ENCODE measurements around the gene VWA1. TPM values are rescaled to one million over a fixed set of nuclear protein-coding genes. Genes with fewer than 3 reads are reported as not detected.
"Not testable (repeated sequence)": the region's sequence is repeated elsewhere in the genome, so short reads cannot be mapped to it uniquely, and the experiment has no call there.

VWA1 gene
- total RNA-seq, 1 donor from 2014 or later = 17.1 TPM

- intact Hi-C loops (cut with DNase I) = no loop called here
- ATAC-seq (ENCODE audit: poor library complexity) (peak; percentile 19), DNase-seq (peak; percentile 16)
Measured at GRCh38 chr1:1420654-1421141, 14.8 kb upstream of the VWA1 start.

- ATAC-seq (ENCODE audit: poor library complexity) (no peak), DNase-seq (peak; percentile 17)
- intact Hi-C loops (cut with DNase I) = no loop called here
Measured at GRCh38 chr1:1421147-1421906, 14.2 kb upstream of the VWA1 start, which contains the start of gene ANKRD65. TSS of gene ANKRD65 (minus strand) at chr1:1421276. CDS start at chr1:1421005, 271 bp downstream.

- DNase-seq (peak; percentile 19), ATAC-seq (ENCODE audit: poor library complexity) (no peak)
- intact Hi-C loops (cut with DNase I) = no loop called here
Measured at GRCh38 chr1:1421907-1422464, 13.5 kb upstream of the VWA1 start.

GRCh38 chr1:1422465-1423244 lies 12.8 kb upstream of the VWA1 start:
- DNase-seq (peak; percentile 37), ATAC-seq (ENCODE audit: poor library complexity) (no peak)
- intact Hi-C loops (cut with DNase I) = no loop called here

DNA sequence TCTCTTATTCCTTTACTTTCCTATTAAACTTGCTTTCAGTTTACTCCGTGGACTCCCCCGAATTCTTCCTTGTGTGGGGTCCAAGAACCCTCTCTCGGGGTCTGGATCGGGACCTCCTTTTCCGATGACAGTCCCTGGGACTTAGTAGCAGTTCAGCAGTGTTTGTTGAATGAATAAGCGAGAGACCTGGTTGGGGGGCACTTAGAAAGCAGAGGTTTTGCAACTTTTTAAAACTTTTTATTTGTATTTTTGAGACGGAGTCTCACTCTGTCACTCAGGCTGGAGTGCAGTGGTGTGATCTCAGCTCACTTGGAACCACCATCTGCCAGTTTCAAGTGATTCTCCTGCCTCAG lies 12.3 kb upstream of the VWA1 start:
- ATAC-seq (ENCODE audit: poor library complexity) (no peak), DNase-seq (no peak)
- intact Hi-C loops (cut with DNase I) = no loop called here

DNA sequence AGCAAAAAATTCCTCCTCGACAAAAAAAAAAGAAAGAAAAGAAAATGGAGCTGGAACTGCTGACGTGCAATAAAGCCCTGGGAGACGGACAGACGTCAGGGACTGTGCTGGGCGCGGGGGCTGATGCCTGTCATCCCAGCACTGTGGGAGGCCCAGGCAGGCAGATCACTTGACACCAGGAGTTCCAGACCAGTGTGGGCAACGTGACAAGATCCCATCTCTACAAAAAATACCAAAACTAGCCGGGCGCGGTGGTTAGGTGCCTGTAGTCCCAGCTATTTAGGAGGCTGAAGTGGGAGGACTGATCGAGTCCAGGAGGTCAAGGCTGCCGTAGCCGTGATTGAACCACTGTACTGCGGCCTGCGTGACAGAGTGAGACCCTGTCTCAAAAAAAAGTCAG lies 10.8 kb upstream of the VWA1 start:
- intact Hi-C loops (cut with DNase I) = no loop called here
- ATAC-seq (ENCODE audit: poor library complexity) = no peak
- DNase-seq = no peak

DNA sequence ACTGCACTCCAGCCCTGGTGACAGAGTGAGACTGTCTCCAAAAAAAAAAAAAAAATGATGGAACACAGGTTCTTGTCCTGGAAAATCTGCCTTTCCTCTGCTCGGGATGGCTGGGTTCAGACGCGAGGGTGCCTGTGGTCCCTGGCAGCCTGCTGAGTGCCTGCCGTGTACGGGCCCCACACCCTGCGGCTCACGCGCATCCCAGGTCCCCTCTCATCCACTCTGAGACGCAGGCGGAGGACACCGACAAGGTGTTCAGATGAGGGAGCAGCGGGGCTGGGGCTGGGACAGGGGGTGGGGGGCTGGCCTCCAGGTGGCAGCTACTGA lies 10.1 kb upstream of the VWA1 start:
- DNase-seq = no peak
- ATAC-seq (ENCODE audit: poor library complexity) = no peak
- intact Hi-C loops (cut with DNase I) = no loop called here

DNA sequence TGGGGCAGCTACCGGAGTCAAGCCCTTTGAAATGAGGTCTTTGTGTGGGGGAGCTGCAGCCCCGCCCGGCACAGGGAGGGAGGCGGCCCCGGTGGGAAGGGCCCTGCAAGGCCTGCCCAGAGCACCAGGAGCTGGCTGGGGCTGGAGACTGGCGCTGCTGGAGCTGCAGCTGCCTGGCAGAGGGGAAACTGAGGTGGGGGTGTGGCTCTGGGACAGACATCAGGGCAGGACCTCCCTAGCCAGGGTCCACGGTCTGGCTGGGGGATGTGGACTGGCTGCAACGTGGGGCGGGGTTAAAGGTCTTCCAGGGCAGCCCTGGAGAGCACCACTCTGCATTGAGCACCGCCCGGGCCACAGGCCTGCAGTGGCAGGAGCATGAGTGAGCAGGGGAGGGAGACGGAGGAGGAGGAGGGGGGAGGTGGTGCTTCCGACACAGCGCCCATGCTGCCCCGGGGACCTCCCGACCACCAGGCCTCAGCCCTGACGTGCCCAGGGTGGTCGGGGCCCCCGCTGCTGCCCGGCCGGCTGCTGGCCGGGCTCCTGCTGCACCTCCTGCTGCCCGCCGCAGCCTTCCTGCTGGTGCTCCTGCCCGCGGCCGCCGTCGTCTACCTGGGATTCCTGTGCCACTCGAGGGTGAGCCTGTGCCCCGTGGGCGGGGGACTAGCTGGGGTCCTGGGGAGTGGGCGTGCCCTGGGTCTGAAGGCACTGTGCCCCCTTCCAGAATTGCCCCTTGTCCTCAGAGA lies 9.6 kb upstream of the VWA1 start:
- ATAC-seq (ENCODE audit: poor library complexity) (no peak), DNase-seq (no peak)
- intact Hi-C loops (cut with DNase I) = no loop called here

DNA sequence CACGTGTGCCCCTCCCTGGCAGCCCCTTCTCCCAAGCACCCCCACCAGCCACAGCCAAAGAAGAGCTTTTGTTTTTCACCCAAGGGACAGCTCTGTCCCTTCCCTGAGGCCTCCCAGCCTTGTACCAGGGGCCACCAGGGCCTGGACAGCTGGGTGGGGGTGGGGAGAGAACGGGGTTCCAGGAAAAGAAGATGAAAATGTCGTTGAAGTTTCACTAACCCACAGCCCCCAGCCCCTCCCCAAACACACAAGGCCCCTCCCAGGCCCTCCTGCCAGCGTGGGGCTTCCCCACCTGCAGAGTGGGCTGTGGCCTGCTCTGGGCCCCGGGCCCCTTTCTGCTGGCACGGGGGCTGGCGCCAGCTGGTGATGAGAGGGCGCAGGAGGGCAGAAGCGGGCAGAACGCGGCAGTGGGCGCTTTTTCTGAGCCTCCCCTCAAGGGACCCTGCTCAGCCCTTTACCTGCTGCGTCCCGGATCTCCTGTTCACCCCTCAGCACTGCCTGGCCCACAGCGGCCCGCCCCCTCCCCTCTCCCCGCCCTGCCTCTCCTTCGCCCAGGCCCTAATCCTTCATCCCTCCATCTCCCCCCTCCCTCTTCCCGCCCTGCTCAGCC lies 8.9 kb upstream of the VWA1 start:
- DNase-seq = no peak
- intact Hi-C loops (cut with DNase I) = no loop called here
- no peak for ATAC-seq (ENCODE audit: poor library complexity)

DNA sequence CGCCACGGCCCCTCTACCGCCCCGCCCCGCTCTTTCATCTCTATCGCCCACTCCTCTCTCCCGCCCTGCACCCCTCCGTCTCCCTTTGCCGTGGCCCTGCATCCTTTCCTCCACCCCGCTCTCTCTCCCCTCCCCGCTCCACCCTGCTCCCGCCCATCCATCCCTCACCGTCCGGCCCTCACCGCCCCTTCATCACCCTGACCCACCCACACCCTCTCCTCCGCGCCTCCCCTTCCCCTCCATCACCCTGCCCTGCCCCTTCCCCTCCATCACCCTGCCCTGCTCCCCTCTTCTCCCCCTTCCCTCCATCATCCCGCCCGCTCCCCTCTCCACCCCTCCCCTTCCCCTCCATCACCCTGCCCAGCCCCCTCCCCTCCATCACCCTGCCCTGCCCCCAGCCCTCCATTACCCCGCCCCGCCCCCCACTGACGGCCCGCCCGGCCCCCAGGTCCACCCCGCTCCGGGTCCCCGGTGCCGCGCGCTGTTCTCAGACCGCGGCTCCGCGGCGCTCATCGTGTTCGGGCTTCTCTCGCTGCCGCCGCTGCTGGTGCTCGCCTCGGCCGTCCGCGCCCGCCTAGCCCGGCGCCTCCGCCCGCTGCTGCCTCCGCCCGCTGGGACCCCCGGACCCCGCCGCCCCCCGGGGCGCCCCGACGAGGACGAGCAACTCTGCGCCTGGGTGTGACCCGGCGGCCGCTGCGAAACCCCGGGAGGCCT lies 8.2 kb upstream of the VWA1 start:
- intact Hi-C loops (cut with DNase I) = no loop called here
- no peak for ATAC-seq (ENCODE audit: poor library complexity)
- no peak for DNase-seq

GRCh38 chr1:1427820-1428148 lies 7.7 kb upstream of the VWA1 start:
- DNase-seq (no peak), ATAC-seq (ENCODE audit: poor library complexity) (no peak)
- intact Hi-C loops (cut with DNase I) = no loop called here

DNA sequence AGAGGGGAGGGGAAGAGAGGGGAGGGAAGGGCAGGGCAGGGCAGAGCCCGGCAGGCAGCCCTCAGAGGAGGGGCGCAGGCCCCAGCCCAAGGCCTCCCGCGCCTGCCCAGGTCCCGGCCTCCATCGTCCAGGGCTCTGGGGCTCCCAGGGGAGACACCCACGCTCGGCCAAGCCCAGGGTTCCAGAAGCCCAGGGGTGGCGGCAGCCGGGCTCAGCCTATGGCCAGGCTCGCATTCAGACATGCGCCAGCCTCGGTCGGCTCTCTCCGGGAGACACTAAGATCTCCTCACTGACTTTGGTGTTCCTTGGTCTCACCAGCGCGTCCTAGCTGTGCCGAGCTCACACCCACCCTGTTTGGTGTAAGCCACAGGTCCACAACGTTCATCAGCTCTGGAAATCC lies 7.3 kb upstream of the VWA1 start:
- ATAC-seq (ENCODE audit: poor library complexity) (no peak), DNase-seq (peak; percentile 32)
- intact Hi-C loops (cut with DNase I) = no loop called here

DNA sequence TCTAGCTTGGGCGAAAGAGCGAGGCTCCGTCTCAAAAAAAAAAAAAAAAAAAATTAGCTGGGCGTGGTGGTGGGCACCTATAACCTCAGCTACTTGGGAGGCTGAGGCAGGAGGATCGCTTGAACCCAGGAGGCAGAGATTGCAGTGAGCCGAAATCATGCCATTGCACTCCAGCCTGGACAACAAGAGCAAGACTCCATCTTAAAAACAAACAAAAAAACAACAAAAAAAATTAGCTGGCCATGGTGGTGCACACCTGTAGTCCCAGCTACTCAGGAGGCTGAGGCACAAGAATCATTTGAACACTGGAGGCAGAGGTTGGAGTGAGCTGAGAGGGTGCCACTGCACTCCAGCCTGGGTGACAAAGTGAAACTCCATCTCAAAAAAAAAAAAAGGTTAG lies 6.5 kb upstream of the VWA1 start:
- intact Hi-C loops (cut with DNase I); DNase-seq; ATAC-seq (ENCODE audit: poor library complexity): not testable (repeated sequence)

DNA sequence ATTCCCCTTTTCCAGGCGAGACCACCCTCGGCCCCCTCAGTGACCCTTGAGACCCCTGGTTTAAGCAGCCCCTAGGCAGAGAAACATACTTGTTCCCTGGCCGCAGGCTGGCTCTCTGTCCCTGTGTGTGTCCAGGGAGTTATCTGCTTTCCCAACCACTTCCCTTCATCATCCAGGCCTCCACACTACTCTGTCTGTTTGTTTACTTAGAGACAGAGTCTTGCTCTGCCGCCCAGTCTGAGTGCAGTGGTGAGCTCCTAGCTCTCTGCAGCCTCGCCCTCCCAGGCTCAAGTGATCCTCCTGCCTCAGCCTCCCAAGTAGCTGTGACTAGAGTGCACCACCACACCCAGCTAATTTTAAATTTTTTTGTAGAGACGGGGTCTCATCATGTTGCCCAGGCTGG lies 5.8 kb upstream of the VWA1 start:
- intact Hi-C loops (cut with DNase I) = no loop called here
- peak; percentile 51 for DNase-seq
- peak; percentile 10 for ATAC-seq (ENCODE audit: poor library complexity)

DNA sequence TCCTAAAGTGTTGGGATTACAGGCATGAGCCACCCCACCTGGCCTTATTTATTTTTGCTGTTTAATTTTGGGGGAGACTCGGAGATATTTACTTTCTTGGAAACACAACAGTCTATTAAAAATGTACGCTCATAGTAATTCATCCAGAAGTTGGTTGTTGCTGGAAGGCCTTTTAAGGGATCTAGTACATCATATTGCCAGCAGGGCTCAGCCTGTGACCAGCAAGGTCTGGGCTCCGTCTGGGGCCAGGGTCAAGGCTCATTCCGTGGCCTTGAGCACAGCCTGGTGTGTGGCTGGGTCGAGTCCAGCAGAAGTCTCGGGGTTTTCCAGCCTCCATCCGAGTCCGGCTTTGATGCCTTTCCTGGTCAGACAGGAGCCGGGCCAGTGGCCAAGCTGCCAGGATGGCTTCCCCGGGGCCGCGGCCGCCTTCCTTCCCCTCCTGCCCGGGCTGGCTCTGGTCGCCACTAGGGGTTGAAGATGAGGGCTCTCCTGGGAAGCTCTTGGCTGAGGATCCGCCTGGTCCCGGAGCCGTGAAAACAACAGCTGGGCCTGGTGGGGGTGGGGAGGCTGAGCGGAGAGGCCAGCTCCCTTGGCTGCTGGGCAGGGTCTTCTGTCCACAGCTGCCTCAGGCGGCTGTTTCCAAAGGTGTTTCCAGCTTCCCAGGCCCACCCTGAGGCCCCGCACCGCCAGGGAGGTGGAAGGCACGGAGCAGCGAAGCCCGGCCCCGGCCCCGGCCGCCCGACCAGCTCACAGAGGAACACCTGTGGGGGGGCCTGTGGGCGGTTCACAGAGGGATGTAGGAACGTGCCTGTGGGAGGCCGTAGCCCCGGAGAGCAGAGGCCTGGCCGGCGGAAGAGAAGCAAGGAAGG lies 5.1 kb upstream of the VWA1 start:
- intact Hi-C loops (cut with DNase I) = no loop called here
- peak; percentile 65 for ATAC-seq (ENCODE audit: poor library complexity)
- DNase-seq = peak; percentile 89

- no peak for ATAC-seq (ENCODE audit: poor library complexity)
- intact Hi-C loops (cut with DNase I) = no loop called here
- peak; percentile 47 for DNase-seq
Measured at GRCh38 chr1:1430992-1431844, 4.3 kb upstream of the VWA1 start.

GRCh38 chr1:1431845-1432273 lies 3.6 kb upstream of the VWA1 start:
- intact Hi-C loops (cut with DNase I) = no loop called here
- ATAC-seq (ENCODE audit: poor library complexity) (peak; percentile 30), DNase-seq (peak; percentile 86)
